Fibroblast of skin of left quadriceps (primary cell): ENCODE data around the gene TRPC6.

Experiments used
- DNase-seq, 2 experiments: peaks; one replicate each; pipeline ENCODE4 v3.0.0-alpha.2; 2013; ENCODE audit warnings: low read depth in 2 of 2

The TRPC6 gene

GRCh38 chr11:101583251-101584128 is at the start of gene TRPC6:
Gene TRPC6 (minus strand): TSS chr11:101584007. CDS start chr11:101583503, 504 bp downstream.
- DNase-seq = no peak

DNA sequence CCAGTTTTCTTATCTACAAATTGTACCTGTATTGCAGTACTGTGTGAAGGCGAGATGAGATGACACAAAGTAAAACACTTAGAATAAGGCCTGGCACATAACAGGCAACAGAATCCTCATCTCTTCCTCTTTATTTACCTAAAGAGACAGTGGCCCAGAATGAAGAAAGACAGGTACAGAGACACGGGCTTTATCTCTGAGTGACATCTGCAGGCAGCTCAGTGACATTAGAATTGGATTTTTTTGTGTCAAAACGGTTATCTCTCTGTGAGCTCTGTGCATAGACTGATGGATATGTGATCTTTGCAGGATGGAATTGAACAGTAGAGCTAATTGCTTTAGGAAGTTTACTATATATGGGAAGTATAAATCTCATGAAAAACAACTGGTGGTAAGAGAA is 36.2 kb upstream of the TRPC6 start:
- DNase-seq = no peak

DNA sequence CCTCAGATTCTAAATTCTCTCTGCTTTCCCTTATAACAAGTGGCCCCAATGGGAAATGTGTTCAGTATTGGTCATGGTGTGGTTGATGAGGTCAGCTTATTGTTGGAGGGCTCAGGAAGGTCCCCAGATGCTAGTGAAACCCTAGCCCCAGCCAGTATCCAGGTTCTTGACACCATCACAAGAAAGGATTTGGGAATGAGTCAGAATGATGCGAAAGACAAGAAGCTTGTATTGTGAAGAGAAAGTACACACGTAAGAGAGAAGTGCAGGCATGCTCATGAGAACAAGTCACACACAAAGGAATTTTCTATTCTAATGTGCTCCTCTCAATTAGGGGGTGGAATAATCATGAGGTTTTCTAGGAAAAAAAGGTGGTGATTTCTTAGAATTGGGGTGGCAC is 34.9 kb upstream of the TRPC6 start:
- DNase-seq = peak; percentile 39 to 40

DNA sequence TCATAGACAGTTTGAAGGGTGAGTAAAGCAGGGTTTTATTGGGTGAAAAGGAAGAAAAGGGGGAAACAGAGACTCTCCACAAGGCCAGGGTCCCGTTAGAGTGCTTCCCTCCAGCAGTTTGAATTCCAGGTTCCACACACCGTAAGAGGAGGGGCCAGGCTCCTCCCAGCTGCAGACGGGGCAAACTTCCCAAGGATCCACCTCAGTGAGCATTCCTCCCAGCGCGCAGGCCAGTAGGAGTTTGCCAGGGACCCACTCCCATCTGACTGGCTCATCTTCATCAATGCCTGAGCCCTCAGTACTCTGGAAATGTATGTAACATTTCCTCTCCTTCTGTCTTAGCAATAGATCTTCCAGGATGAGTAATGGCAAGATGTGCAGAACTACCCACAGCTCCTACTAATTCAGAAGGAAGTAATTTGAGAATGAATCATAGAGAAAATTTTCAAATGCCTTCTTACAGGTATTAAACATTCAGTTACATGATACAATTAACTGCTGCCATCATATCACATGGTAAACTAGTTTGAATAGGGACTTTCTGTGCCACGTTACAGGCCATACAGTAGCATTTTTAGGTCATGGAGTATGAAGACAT is 34.0 kb upstream of the TRPC6 start:
- peak; percentile 5 to 6 for DNase-seq

GRCh38 chr11:101612481-101612880 is 28.7 kb upstream of the TRPC6 start:
- no peak for DNase-seq

- no peak for DNase-seq
Observed at GRCh38 chr11:101600924-101601323, 17.1 kb upstream of the TRPC6 start.

GRCh38 chr11:101586965-101587364 is 3.2 kb upstream of the TRPC6 start:
- no peak for DNase-seq

- DNase-seq = no peak
Observed at GRCh38 chr11:101584655-101585054, 848 bp upstream of the TRPC6 start.

DNA sequence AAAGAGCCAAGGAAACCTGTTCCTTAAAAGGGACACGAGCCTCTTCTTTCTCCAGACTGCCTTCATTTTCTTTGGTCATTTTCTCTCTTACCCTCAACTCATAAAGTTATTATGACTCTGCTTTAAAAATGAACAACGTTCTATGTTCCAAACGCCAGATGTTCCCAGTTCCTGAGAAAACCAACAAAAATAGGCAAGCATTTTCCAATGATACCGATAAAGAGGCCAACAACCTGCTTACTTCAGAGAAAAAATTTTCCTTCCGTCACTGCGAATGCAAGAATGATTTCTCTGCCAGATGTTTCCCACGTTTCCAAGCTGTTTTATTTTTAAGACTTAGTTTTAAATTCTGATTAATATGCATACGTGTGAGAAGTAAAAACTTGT is 315 bp upstream of the TRPC6 start:
- DNase-seq = no peak

- no peak for DNase-seq
Observed at GRCh38 chr11:101582989-101583250, 887 bp downstream of the TRPC6 start.

DNA sequence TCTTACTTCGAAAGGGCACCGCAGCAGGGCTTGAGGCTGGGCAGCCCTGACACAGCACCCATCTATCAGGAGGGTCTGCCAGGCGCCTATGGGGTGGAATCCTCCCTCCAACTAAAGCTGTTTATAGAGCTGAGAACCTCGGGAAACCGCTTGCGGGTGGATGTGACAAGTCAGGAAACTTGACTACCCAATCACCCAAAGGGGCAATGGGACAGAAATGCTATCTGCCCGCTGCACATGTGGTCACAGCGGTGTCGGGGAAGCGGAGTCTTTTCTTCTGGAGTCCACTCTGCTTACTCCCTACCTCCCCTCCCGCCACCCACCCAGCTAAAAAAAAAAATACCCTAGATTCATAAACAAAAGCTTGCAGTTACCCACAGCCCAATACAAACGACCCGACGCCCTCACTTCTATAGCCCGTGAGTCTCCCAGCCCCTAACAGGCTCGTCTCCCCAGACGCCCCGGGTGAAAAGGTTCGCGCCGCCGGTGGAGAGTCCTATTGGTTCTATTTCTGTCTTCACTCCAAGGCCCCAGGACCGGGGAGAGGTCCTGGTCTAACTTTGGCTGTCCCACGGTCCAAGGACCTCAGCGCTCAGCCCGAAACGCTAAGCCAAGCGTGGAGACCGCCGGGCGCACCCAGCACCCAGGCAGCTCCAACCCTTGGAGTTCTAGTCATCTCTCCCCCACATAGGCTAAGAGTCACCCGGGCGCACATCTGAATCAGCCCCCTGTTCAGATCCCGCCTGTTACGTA is 1.4 kb downstream of the TRPC6 start:
- DNase-seq = no peak

GRCh38 chr11:101577461-101577860 is 6.3 kb downstream of the TRPC6 start:
- DNase-seq = no peak

DNA sequence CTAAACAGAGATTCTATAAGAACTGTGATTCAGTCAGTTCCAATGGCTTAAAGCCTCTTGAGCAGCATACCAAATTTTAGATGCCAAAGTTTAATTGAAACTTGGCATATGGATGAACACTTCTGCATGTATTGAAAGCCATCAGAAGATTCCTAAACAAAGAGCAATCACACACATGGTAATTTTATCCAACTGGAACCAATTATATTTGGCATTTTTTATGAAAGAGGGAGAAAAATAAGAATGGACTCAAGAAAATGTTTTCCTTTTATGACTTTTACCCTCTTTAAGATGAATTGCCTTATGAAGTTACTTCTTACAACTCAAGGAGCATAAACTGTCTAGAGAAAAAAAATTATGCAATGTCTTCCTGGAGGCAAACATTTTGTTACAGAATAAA is 7.4 kb downstream of the TRPC6 start:
- no peak for DNase-seq

DNA sequence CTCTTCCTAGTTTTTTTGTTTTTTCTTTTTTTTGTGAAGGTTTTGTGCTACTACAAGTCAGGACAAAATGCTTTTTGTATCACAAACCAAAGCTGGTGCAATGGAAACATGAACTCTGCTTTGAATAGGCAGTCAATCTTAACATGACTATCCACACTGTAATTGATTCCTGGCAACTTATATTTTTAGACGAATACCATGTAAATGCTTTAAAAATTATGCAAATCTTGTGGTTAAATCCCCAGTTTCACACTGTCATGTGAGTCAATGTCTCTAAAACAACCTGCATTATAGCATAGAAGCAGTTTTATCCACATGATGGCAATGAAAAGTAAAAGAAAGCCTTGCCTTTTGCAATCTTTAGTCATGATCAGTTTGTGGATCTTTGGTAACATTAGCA is 8.9 kb downstream of the TRPC6 start:
- no peak for DNase-seq

GRCh38 chr11:101567071-101567470 is 16.7 kb downstream of the TRPC6 start:
- no peak for DNase-seq

DNA sequence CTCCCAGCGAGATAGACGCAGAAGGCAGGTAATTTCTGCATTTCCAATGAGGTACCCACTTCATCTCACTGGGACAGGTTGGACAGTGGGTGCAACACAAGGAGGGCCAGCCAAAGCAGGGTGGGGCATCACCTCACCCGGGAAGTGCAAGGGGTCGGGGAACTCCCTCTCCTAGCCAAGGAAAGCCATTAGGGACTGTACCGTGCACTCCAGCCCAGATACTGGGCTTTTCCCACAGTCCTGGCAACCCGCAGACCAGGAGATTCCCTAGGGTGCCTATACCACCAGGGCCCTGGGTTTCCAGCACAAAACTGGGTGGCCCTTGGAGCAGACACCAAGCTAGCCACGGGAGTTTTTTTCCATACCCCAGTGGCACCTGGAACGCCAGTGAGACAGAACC is 17.2 kb downstream of the TRPC6 start:
- DNase-seq = no peak

DNA sequence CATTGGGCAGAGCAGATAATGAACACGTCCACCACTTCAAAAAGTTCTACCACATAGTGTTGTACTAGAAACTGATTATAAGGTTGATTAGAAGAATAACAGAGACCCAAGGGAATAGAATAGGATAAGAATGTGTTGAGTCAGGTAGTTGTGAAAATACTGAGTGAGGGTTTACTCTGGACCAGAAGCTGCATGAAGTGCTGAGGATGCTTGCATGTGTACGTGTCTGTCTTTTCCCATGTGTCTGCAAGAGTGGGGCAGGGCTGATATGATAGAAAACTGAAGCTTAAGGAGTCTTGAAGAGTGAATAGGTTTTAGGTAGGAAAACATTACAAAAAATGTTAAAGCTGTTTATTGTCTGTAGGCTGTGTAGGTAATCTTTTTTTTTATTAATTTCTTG is 20.6 kb downstream of the TRPC6 start:
- DNase-seq = no peak

DNA sequence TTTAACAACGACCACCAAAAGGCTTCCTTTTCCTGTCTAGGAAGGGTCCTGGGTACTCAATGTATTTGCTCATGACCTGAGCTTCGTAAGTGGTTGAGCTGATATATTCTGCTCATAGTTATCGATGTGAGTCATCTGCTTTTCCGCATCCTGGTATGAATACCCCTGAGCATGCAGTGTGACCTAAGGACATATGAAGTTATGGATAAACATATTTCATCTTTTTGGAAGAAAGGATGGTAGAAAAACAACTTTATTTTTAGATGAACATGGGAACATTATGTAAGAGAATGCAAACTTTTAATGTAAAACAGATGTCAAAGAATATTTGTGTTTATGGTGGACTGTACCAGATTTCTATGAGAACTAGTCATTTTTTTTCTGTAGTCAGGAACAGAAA is 28.4 kb downstream of the TRPC6 start:
- peak; percentile 30 to 31 for DNase-seq

- peak in 1 of 2 experiments; percentile 17 for DNase-seq
Observed at GRCh38 chr11:101553891-101554292, 29.9 kb downstream of the TRPC6 start.

GRCh38 chr11:101552888-101553287 is 30.9 kb downstream of the TRPC6 start:
- DNase-seq = no peak

DNA sequence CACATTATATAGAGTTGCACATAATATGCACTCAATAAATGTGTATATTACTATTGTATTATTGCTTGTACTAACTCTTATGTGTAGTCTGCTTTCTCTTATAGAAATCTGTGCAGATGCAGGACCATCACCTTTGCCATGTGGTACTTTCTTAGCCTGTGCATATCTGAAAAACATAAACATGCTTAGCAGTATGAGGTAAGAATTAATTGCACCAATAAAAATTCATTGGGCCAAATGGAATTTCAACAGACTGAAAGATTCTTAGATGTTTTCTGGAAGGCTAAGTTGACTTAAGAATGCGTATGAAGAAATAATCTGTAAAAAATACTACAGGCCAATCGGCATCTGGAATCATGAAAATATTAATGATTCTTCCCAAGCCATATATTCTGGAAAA is 55.3 kb downstream of the TRPC6 start:
- DNase-seq = no peak

DNA sequence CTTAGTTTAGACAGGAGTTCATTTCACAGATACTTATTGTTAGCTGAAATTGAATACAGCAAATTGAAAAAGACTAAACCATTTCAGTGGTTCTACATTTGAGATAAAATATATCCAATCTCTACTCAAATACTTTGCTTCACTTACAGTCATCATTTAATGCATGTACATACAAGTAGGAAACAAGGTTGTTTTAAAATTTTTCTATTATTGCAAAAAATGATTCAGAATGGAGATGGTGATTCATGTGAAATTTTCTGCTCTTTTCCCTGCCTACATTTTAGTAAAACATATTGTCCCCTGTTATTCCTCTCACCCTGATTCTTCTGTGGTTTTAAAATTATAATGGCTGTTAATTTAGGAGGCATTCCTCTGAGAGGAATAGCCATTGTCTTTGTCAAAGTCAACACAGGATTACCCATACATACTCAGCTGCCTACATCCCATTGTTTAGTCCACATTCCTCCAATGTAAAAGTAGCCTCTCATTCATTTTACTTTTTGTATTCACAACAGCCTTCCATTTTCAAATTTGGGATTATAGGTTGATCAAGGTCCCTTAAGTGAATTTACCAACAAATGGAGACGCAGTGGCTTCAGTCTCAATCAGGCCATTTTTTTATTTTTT is 60.1 kb downstream of the TRPC6 start:
- DNase-seq = no peak

- no peak for DNase-seq
Observed at GRCh38 chr11:101523193-101523592, 60.6 kb downstream of the TRPC6 start.
